ENCODE results near the gene PIP5K1B. TPM values are rescaled to one million over a fixed set of nuclear protein-coding genes. Genes with fewer than 3 reads are reported as not detected.

Gene PIP5K1B
- total and polyA plus RNA-seq, 12 donors = 2.1 to 24.0 (median 9.7) TPM

- Histone ChIP-seq H3K4me3 (peak overlapping the region in 1 of 4 donors; percentile 38), H3K4me1 (replicated peaks in 1 of 2) (peaks cover 24 to 25% of the 10 kb centered on the region in 2 donors), H3K27ac (peak overlapping the region in 4 of 5 donors; percentile 25 to 65 (median 45)), H3K36me3 (replicated peaks in 1 of 2) (no peaks in the 10 kb centered on the region), H3K27me3 (no peaks in the 10 kb centered on the region), H3K9me3 (replicated peaks in 1 of 3) (no peaks in the 10 kb centered on the region)
- intact Hi-C loops (cut with DNase I) = no loop called here
- no peak for TF ChIP-seq CTCF (IDR thresholded peaks at IDR 0.05)
- no peak for TF ChIP-seq POLR2A (IDR thresholded peaks at IDR 0.05)
- 25 to 54% (median 33%) methylated on average over 1 of the region's 1 CpG for WGBS, 4 donors
- no peak for DNase-seq
These were observed 191.4 kb downstream of the PIP5K1B start for GRCh38 chr9:68896486-68896885.

- DNase-seq = no peak
- WGBS, 4 donors = 60 to 65% (median 62%) methylated on average over 5 of the region's 5 CpGs
- no peak for TF ChIP-seq CTCF (IDR thresholded peaks at IDR 0.05)
- no peak for TF ChIP-seq POLR2A (IDR thresholded peaks at IDR 0.05)
- Histone ChIP-seq H3K4me3 (no peak overlapping the region), H3K27ac (no peak overlapping the region), H3K36me3 (replicated peaks in 1 of 2) (no peaks in the 10 kb centered on the region), H3K9me3 (replicated peaks in 1 of 3) (no peaks in the 10 kb centered on the region), H3K27me3 (no peaks in the 10 kb centered on the region), H3K4me1 (replicated peaks in 1 of 2) (peaks cover 24 to 25% of the 10 kb centered on the region in 2 donors)
- intact Hi-C loops (cut with DNase I) = no loop called here
These were observed 192.6 kb downstream of the PIP5K1B start for GRCh38 chr9:68897577-68898145.

GRCh38 chr9:68898781-68899439 is 193.9 kb downstream of the PIP5K1B start:
- Histone ChIP-seq H3K27me3 (no peaks in the 10 kb centered on the region), H3K27ac (no peak overlapping the region), H3K4me1 (replicated peaks in 1 of 2) (peaks cover 24 to 25% of the 10 kb centered on the region in 2 donors), H3K9me3 (replicated peaks in 1 of 3) (no peaks in the 10 kb centered on the region), H3K36me3 (replicated peaks in 1 of 2) (no peaks in the 10 kb centered on the region), H3K4me3 (no peak overlapping the region)
- no peak for DNase-seq
- TF ChIP-seq CTCF (IDR thresholded peaks at IDR 0.05) (no peak), POLR2A (IDR thresholded peaks at IDR 0.05) (no peak)
- WGBS, 4 donors = 74 to 81% (median 77%) methylated on average over 6 of the region's 6 CpGs
- intact Hi-C loops (cut with DNase I) = no loop called here

- TF ChIP-seq POLR2A (IDR thresholded peaks at IDR 0.05) (no peak), CTCF (IDR thresholded peaks at IDR 0.05) (no peak)
- H3K27me3 ChIP-seq = no peaks in the 10 kb centered on the region
- H3K36me3 ChIP-seq (replicated peaks in 1 of 2) = no peaks in the 10 kb centered on the region
- no peaks in the 10 kb centered on the region for H3K4me1 ChIP-seq (replicated peaks in 1 of 2)
- no peak overlapping the region for H3K27ac ChIP-seq
- DNase-seq = no peak
- 56 to 75% (median 67%) methylated on average over 6 of the region's 6 CpGs for WGBS, 4 donors
- no peak overlapping the region for H3K4me3 ChIP-seq
- intact Hi-C loops (cut with DNase I) = no loop called here
- H3K9me3 ChIP-seq (replicated peaks in 1 of 3) = no peaks in the 10 kb centered on the region
These were observed 199.4 kb downstream of the PIP5K1B start for GRCh38 chr9:68904454-68904853.
